ENCODE measurements around the gene UNC5CL. TPM values are rescaled to one million over a fixed set of nuclear protein-coding genes. Genes with fewer than 3 reads are reported as not detected.

Gene UNC5CL
- total RNA-seq, 1 donor from 2014 or later, result 1.4 TPM

- no peaks in the 10 kb centered on the region for H3K9me3 ChIP-seq
- H3K4me3 ChIP-seq, result peak overlapping the region; percentile 87
- H3K4me1 ChIP-seq, result peaks cover 31% of the 10 kb centered on the region
- TF ChIP-seq CTCF (IDR thresholded peaks at IDR 0.05), result no peak
- intact Hi-C loops (cut with DNase I), result no loop called here
- DNase-seq (no peak), ATAC-seq (no peak)
- no peaks in the 10 kb centered on the region for H3K27me3 ChIP-seq
- H3K36me3 ChIP-seq, result peaks cover 28% of the 10 kb centered on the region
- H3K27ac ChIP-seq, result peak overlapping the region; percentile 98
Observed at GRCh38 chr6:41071501-41071922, 32.5 kb upstream of the UNC5CL start.

- TF ChIP-seq CTCF (IDR thresholded peaks at IDR 0.05), result peak; percentile 89
- no peaks in the 10 kb centered on the region for H3K27me3 ChIP-seq
- no peak for DNase-seq
- H3K27ac ChIP-seq, result no peak overlapping the region
- intact Hi-C loops (cut with DNase I), result no loop called here
- H3K9me3 ChIP-seq, result no peaks in the 10 kb centered on the region
- ATAC-seq, result peak; percentile 54
- H3K36me3 ChIP-seq, result peaks cover 43% of the 10 kb centered on the region
- peaks cover 8% of the 10 kb centered on the region for H3K4me1 ChIP-seq
- no peak overlapping the region for H3K4me3 ChIP-seq
Observed at GRCh38 chr6:41066867-41067304, 27.9 kb upstream of the UNC5CL start.

GRCh38 chr6:41065550-41066026 lies 26.6 kb upstream of the UNC5CL start:
- DNase-seq, result no peak
- peaks cover 2% of the 10 kb centered on the region for H3K4me1 ChIP-seq
- no peak for TF ChIP-seq CTCF (IDR thresholded peaks at IDR 0.05)
- no peaks in the 10 kb centered on the region for H3K27me3 ChIP-seq
- no peak for ATAC-seq
- no peak overlapping the region for H3K27ac ChIP-seq
- intact Hi-C loops (cut with DNase I), result no loop called here
- peaks cover 47% of the 10 kb centered on the region for H3K36me3 ChIP-seq
- no peak overlapping the region for H3K4me3 ChIP-seq
- H3K9me3 ChIP-seq, result no peaks in the 10 kb centered on the region

GRCh38 chr6:41064841-41065240 lies 25.8 kb upstream of the UNC5CL start:
- intact Hi-C loops (cut with DNase I), result no loop called here
- Histone ChIP-seq H3K27ac (no peak overlapping the region), H3K9me3 (no peaks in the 10 kb centered on the region), H3K36me3 (peaks cover 47% of the 10 kb centered on the region), H3K27me3 (no peaks in the 10 kb centered on the region), H3K4me3 (no peak overlapping the region), H3K4me1 (no peaks in the 10 kb centered on the region)
- TF ChIP-seq CTCF (IDR thresholded peaks at IDR 0.05), result no peak
- ATAC-seq (no peak), DNase-seq (no peak)

- Histone ChIP-seq H3K4me3 (no peak overlapping the region), H3K4me1 (no peaks in the 10 kb centered on the region), H3K27ac (no peak overlapping the region), H3K36me3 (peaks cover 38% of the 10 kb centered on the region), H3K27me3 (no peaks in the 10 kb centered on the region), H3K9me3 (no peaks in the 10 kb centered on the region)
- no peak for ATAC-seq
- intact Hi-C loops (cut with DNase I), result no loop called here
- DNase-seq, result no peak
- TF ChIP-seq CTCF (IDR thresholded peaks at IDR 0.05), result no peak
Observed at GRCh38 chr6:41063884-41064285, 24.9 kb upstream of the UNC5CL start.

- intact Hi-C loops (cut with DNase I), result no loop called here
- no peak overlapping the region for H3K27ac ChIP-seq
- no peak overlapping the region for H3K4me3 ChIP-seq
- DNase-seq (no peak), ATAC-seq (no peak)
- H3K9me3 ChIP-seq, result no peaks in the 10 kb centered on the region
- peaks cover 20% of the 10 kb centered on the region for H3K36me3 ChIP-seq
- H3K27me3 ChIP-seq, result no peaks in the 10 kb centered on the region
- no peak for TF ChIP-seq CTCF (IDR thresholded peaks at IDR 0.05)
- H3K4me1 ChIP-seq, result no peaks in the 10 kb centered on the region
Observed at GRCh38 chr6:41062056-41062455, 23.0 kb upstream of the UNC5CL start.
